Testis (tissue), 3 donors: ENCODE results near the gene SMOC2. TPM values are rescaled to one million over a fixed set of nuclear protein-coding genes. Genes with fewer than 3 reads are reported as not detected.

Experiments used
- DNase-seq: peaks from one replicate; pipeline ENCODE4 v3.0.0-alpha.2; 2019
- H3K27ac ChIP-seq, 2 donors: fragments of 200-600 bp; sonication (generic); one replicate each; pipeline ENCODE4 v1.5.1; 2019
- H3K27me3 ChIP-seq: fragments of 200-600 bp; sonication (generic); one replicate; pipeline ENCODE4 v1.5.1; 2019
- H3K36me3 ChIP-seq: fragments of 200-600 bp; sonication (generic); one replicate; pipeline ENCODE4 v1.5.1; 2017; ENCODE audit warnings: low read depth; ENCODE audit errors: missing control alignments
- H3K4me1 ChIP-seq: fragments of 200-600 bp; sonication (generic); one replicate; pipeline ENCODE4 v1.5.1; 2019
- H3K4me3 ChIP-seq, 2 donors: fragments of 200-600 bp; sonication (generic); one replicate each; pipeline ENCODE4 v1.5.1; 2017 to 2019
- H3K9me3 ChIP-seq: fragments of 200-600 bp; sonication (generic); one replicate; pipeline ENCODE4 v1.5.1; 2017
- CTCF ChIP-seq, 3 experiments: fragments of 450-650 bp in 2 of 3; fragments of 200-600 bp in 1 of 3; sonication (generic) in 1 of 3; IDR thresholded peaks; one replicate each; pipeline ENCODE4 v1.5.1; 2016 to 2019; ENCODE audit warnings: antibody characterized with exemption in 3 of 3, mild to moderate bottlenecking in 2 of 3, moderate library complexity in 1 of 3
- POLR2A ChIP-seq: fragments of 450-650 bp; IDR thresholded peaks from one replicate; pipeline ENCODE4 v1.6.1; 2017; ENCODE audit warnings: antibody characterized with exemption, mild to moderate bottlenecking, moderate library complexity
- WGBS, 2 donors: methylation state at CpG; one replicate each; pipeline ENCODE4 v1.1.5; 2018; 5-methylcytosine and 5-hydroxymethylcytosine counted together
- intact Hi-C: fragments of 100-400 bp; cut with DNase I; formaldehyde crosslinking; loops from one replicate; pipeline ENCODE4 v1.15.1; 2023; ENCODE audit warnings: low total_unique reads
- polyA plus RNA-seq: library from polyadenylated mRNA; stranded (reverse); fragments of 350-450 nt; fragmentation: Illumina TruSeq; extraction: RNeasy Lipid Tissue Mini Kit (QIAGEN cat#74804); gene quantifications from one replicate; pipeline ENCODE4 v1.2.3, GENCODE V29; 2014; ENCODE audit warnings: low read depth, low replicate concordance; ENCODE audit not compliant: insufficient read depth
- total RNA-seq, 2 donors: library from RNA; depleted of rRNA; stranded (reverse); fragments of >200 nt; gene quantifications; one replicate each; pipeline ENCODE4 v1.2.3, GENCODE V29; 2016

The SMOC2 gene
- total and polyA plus RNA-seq, 3 donors from 2014 or later = 78.4 to 140 (median 110) TPM

GRCh38 chr6:168637834-168638233 lies 196.8 kb downstream of the SMOC2 start:
- H3K27me3 ChIP-seq = no peaks in the 10 kb centered on the region
- H3K4me3 ChIP-seq = no peak overlapping the region
- H3K27ac ChIP-seq = peak overlapping the region in 1 of 2 donors; percentile 32
- peaks cover 27% of the 10 kb centered on the region for H3K4me1 ChIP-seq
- intact Hi-C loops = no loop called here
- H3K36me3 ChIP-seq = no peaks in the 10 kb centered on the region
- no peaks in the 10 kb centered on the region for H3K9me3 ChIP-seq
- no peak for DNase-seq
- TF ChIP-seq POLR2A = no peak
- WGBS, 2 donors = 70 to 82% methylated on average over 7 to 10 of the region's 10 CpGs

- peaks cover 27% of the 10 kb centered on the region for H3K4me1 ChIP-seq
- intact Hi-C loops = no loop called here
- no peak for TF ChIP-seq CTCF (IDR thresholded peaks at IDR 0.05)
- TF ChIP-seq POLR2A = no peak
- H3K27me3 ChIP-seq = no peaks in the 10 kb centered on the region
- H3K36me3 ChIP-seq = no peaks in the 10 kb centered on the region
- no peak for DNase-seq
- no peak overlapping the region for H3K4me3 ChIP-seq
- 50 to 55% methylated on average over 22 of the region's 22 CpGs for WGBS, 2 donors
- no peaks in the 10 kb centered on the region for H3K9me3 ChIP-seq
- peak overlapping the region in 1 of 2 donors; percentile 32 for H3K27ac ChIP-seq
These were observed 197.7 kb downstream of the SMOC2 start for GRCh38 chr6:168638468-168639271.

- H3K36me3 ChIP-seq = no peaks in the 10 kb centered on the region
- no peaks in the 10 kb centered on the region for H3K27me3 ChIP-seq
- 64 to 71% methylated on average over 8 of the region's 8 CpGs for WGBS, 2 donors
- no peak for DNase-seq
- peaks cover 27% of the 10 kb centered on the region for H3K4me1 ChIP-seq
- no peaks in the 10 kb centered on the region for H3K9me3 ChIP-seq
- H3K27ac ChIP-seq = peak overlapping the region in 1 of 2 donors; percentile 10
- intact Hi-C loops = no loop called here
- TF ChIP-seq CTCF (IDR thresholded peaks at IDR 0.05) (no peak), POLR2A (no peak)
- no peak overlapping the region for H3K4me3 ChIP-seq
These were observed 199.2 kb downstream of the SMOC2 start for GRCh38 chr6:168640181-168640580.

GRCh38 chr6:168640768-168641167 lies 199.8 kb downstream of the SMOC2 start:
- no peaks in the 10 kb centered on the region for H3K36me3 ChIP-seq
- H3K27ac ChIP-seq = peak overlapping the region in 1 of 2 donors; percentile 10
- TF ChIP-seq CTCF (IDR thresholded peaks at IDR 0.05) (no peak), POLR2A (no peak)
- no peaks in the 10 kb centered on the region for H3K9me3 ChIP-seq
- H3K4me1 ChIP-seq = peaks cover 28% of the 10 kb centered on the region
- peak; percentile 55 for DNase-seq
- WGBS, 2 donors = 24 to 30% methylated on average over 5 of the region's 5 CpGs
- intact Hi-C loops = no loop called here
- H3K4me3 ChIP-seq = no peak overlapping the region
- no peaks in the 10 kb centered on the region for H3K27me3 ChIP-seq

- Histone ChIP-seq H3K4me3 (no peak overlapping the region), H3K36me3 (no peaks in the 10 kb centered on the region), H3K4me1 (peaks cover 33% of the 10 kb centered on the region), H3K27me3 (no peaks in the 10 kb centered on the region), H3K27ac (peak overlapping the region in 1 of 2 donors; percentile 10), H3K9me3 (no peaks in the 10 kb centered on the region)
- intact Hi-C loops = no loop called here
- WGBS, 2 donors = 31 to 52% methylated on average over 5 of the region's 5 CpGs
- no peak for DNase-seq
- TF ChIP-seq CTCF (IDR thresholded peaks at IDR 0.05) (no peak), POLR2A (no peak)
These were observed 200.5 kb downstream of the SMOC2 start for GRCh38 chr6:168641446-168641845.
